Upper lobe of left lung (tissue), 4 donors: ENCODE measurements around the gene CYP2A7.

Experiments
- CTCF ChIP-seq, 6 experiments: fragments of 450-650 bp in 4 of 6; fragments of 200-600 bp in 2 of 6; sonication (generic) in 2 of 6; IDR thresholded peaks; one replicate each; pipeline ENCODE4 v1.5.1; 2016 to 2019; ENCODE audit warnings: antibody characterized with exemption in 6 of 6
- POLR2A ChIP-seq, 4 donors: fragments of 450-650 bp; IDR thresholded peaks; one replicate each; pipeline ENCODE4 v1.5.1; 2016 to 2017; ENCODE audit warnings: antibody characterized with exemption in 4 of 4, mild to moderate bottlenecking in 2 of 4
- POLR2AphosphoS5 ChIP-seq, 2 donors: sonication (generic); formaldehyde crosslinking; IDR thresholded peaks; one replicate each; pipeline ENCODE4 v1.5.1; 2017; ENCODE audit warnings: antibody characterized with exemption in 2 of 2

GRCh38 chr19:40867701-40868100, 14.3 kb downstream of the CYP2A7 start:
- TF ChIP-seq CTCF (IDR thresholded peaks at IDR 0.05) (no peak), POLR2A (IDR thresholded peaks at IDR 0.05) (no peak), POLR2AphosphoS5 (IDR thresholded peaks at IDR 0.05) (no peak)
